GM18502 (cell line): Measurements from ENCODE around the gene WDR86.

Experiments
- ATAC-seq: cut with Tn5 transposase; IDR thresholded peaks from one replicate; pipeline ENCODE4 v1.9.1; 2021; ENCODE audit warnings: mild to moderate bottlenecking; ENCODE audit not compliant: unreplicated experiment, poor library complexity

The WDR86 gene

GRCh38 chr7:151363182-151363581 lies 46.7 kb downstream of the WDR86 start:
- ATAC-seq, result no peak

GRCh38 chr7:151361193-151361959 lies 48.5 kb downstream of the WDR86 start:
- ATAC-seq, result no peak

GRCh38 chr7:151352512-151352911 lies 57.3 kb downstream of the WDR86 start:
- ATAC-seq, result no peak

- peak; percentile 41 for ATAC-seq
These were observed 57.9 kb downstream of the WDR86 start for GRCh38 chr7:151351967-151352366.

GRCh38 chr7:151351027-151351426 lies 58.8 kb downstream of the WDR86 start:
- no peak for ATAC-seq

GRCh38 chr7:151349507-151349853 lies 60.4 kb downstream of the WDR86 start:
- peak; percentile 37 for ATAC-seq

GRCh38 chr7:151348970-151349369 lies 60.9 kb downstream of the WDR86 start:
- ATAC-seq, result no peak

- ATAC-seq, result no peak
These were observed 62.6 kb downstream of the WDR86 start for GRCh38 chr7:151347200-151347599.

GRCh38 chr7:151346470-151346769 lies 63.4 kb downstream of the WDR86 start:
- no peak for ATAC-seq

DNA sequence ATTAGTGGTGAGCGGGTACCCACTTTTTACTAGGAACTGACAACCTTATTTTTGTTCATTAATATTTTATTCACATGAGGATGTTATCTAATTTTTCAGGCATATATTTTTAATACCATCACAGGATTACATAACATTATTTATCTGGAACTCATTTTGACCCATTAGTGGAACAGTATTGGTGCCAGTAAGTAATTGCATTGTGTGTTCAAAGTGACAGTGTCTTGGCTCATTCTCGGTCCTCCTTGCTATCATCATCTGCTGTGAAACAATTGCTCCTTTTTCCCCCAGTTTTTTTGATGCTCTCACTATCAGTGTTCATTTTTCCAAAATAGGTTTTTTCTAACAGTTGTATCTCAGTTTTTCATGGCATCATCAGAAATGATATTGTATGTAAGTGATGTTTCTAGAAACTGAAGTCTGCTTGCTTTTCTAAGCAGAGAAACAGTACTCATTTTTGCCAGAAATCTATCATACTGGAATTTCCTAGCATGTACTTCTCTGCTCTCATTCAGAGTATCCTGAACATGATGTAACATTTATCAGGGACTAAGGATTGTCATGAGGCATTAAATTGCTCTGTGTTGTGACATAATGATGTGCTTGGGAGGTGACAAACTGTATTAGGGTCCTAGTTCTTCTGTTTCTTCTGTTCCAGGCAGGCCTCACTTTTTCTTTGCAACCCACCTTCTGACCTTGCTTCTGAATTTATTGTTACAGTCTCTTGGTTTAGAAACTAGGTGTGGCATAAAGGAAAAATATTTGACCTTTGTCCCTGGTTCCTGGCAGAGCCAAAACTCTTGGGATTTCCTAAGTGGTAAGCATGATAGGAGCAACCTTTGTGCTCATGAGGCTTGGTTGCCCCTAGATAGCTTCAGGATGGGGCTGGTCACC lies 64.0 kb downstream of the WDR86 start:
- ATAC-seq, result no peak

GRCh38 chr7:151343516-151343915 lies 66.3 kb downstream of the WDR86 start:
- ATAC-seq, result no peak

DNA sequence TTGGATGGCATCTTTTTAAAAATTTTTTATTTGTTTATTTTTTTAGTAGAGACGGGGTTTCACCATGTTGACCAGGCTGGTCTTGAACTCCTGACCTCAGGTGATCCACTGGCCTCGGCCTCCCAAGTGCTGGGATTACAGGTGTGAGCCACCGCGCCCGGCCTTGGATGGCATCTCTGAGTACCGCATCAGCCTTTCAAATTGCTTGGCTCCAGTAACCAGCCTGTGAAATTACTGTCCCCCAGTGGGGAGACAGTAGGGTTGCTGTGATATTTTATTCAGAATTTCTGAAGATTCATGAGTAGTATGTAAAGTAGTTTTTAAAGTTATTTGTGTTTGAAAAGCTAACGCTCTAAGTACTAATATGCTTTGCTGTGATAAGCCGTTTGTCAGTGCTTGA lies 67.0 kb downstream of the WDR86 start:
- ATAC-seq, result no peak

GRCh38 chr7:151342102-151342646 lies 67.7 kb downstream of the WDR86 start:
- ATAC-seq, result peak; percentile 53

DNA sequence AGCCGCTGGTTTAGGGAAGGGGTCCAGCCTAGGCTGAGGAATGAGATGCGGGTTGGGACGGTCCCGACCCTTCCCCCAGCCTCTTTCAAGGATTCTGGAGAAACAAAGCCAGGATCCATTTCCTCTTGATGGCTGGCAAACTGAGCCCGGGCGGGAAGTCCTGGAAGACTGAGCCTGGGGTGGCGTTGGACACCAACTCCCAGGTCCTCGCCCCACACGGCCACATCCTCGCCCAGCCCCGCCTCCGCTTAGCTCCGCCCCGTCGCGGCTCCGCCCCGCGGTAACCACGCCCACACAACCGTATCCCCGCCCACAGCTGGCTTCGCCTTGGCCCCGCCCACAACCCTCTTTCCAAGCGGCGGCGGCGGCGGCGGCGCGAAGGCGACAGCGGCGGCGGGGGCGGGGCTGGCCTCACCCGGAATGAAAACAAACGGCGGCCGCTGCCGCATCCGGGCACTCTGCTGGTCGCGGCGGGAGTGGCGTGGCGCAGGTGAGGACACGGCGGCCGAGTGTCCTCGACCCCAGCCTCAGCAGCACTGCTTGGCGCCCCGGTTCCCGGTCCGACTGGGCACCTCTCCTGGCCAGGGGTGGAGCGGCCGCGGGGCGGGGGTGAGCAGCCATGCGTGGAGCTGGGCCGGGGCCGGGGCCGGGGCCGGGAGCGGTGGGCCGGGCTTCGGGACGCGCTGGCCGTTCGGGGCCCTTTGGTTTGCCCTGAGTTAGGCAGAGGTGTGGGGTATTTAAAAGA lies 68.3 kb downstream of the WDR86 start, which contains the start of gene NUB1:
Gene NUB1, plus strand, starts transcription at position 456 of the 745 bp plus-strand sequence. CDS start 3,538 bp downstream, outside the sequence.
- peak; percentile 65 for ATAC-seq

- ATAC-seq, result no peak
These were observed 69.0 kb downstream of the WDR86 start for GRCh38 chr7:151340794-151341356.

- peak; percentile 46 for ATAC-seq
These were observed 70.0 kb downstream of the WDR86 start for GRCh38 chr7:151339651-151340382.

DNA sequence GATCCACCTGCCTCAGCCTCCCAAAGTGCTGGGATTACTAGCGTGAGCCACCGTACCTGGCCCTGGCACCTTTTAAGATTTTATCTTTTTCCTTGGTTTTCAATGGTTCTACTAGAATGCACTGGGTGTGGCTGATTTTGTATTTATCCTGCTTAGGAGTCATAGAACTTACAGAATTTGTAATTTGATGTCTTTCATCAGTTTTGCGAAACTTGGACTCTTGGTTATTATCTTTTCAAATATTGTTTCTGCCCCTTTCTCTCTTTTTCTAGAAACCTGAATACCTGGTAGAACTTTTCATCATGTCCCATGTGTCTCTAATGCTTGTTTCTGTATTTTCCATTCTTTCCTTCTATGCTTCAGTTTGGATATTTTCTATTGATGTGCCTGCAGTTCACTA lies 71.0 kb downstream of the WDR86 start:
- no peak for ATAC-seq

DNA sequence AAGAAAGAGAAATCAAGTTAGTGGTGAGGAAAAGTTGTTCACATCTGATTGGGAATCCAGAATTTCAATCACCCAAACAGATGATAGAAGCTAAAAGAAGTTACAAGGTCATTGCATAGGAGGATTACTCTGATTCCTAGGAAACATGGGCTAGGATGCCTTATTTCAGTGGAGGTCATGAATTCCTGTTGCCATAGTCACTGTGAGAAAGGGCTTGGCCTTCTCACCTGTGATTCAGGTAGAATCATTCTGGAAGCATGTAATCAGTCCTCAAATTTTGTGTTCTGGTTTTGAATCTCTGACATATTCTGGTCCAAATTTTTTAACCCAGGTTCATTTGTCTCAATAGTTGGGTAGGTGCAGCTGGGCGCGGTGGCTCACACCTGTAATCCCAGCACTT lies 72.5 kb downstream of the WDR86 start:
- ATAC-seq, result no peak

- ATAC-seq, result no peak
These were observed 73.7 kb downstream of the WDR86 start for GRCh38 chr7:151336027-151336708.
